Activated CD8-positive, alpha-beta T cell treated with anti-CD3 and anti-CD28 coated beads for 36 hours (primary cell): ENCODE results near the gene PTX3. TPM values are rescaled to one million over a fixed set of nuclear protein-coding genes. Genes with fewer than 3 reads are reported as not detected.

ENCODE experiments used
- ATAC-seq: fragments of 200-7000 bp; cut with Tn5 transposase; one replicate; pipeline ENCODE4 v1.10.0; 2021; ENCODE audit warnings: mild to moderate bottlenecking, moderate library complexity
- CTCF ChIA-PET: fragments of 350-600 bp; sonication (Branson Sonifier 250); formaldehyde crosslinking; loops from one replicate; lab custom pipeline; 2021; ENCODE audit warnings: antibody characterized with exemption; lab: Charles Lee
- POLR2A ChIA-PET: fragments of 350-600 bp; sonication (Branson Sonifier 250); formaldehyde crosslinking; loops from one replicate; lab custom pipeline; 2021; ENCODE audit warnings: antibody characterized with exemption; lab: Charles Lee
- DNase-seq: peaks from one replicate; pipeline ENCODE4 v3.0.0-alpha.2; 2020
- H3K27ac Mint-ChIP-seq: one replicate; pipeline ENCODE4 v1.8.0; 2021; ENCODE audit warnings: mild to moderate bottlenecking, mixed read lengths
- H3K27me3 Mint-ChIP-seq: one replicate; pipeline ENCODE4 v1.8.0; 2021; ENCODE audit warnings: mixed read lengths
- H3K36me3 Mint-ChIP-seq: one replicate; pipeline ENCODE4 v1.8.0; 2021; ENCODE audit warnings: low read depth, mixed read lengths
- H3K4me1 Mint-ChIP-seq: one replicate; pipeline ENCODE4 v1.8.0; 2021; ENCODE audit warnings: low read depth, mixed read lengths
- H3K4me3 Mint-ChIP-seq: one replicate; pipeline ENCODE4 v1.8.0; 2021; ENCODE audit warnings: mild to moderate bottlenecking, moderate library complexity, mixed read lengths
- H3K9me3 Mint-ChIP-seq: one replicate; pipeline ENCODE4 v1.8.0; 2021; ENCODE audit warnings: mixed read lengths
- CTCF ChIP-seq: fragments of 200-600 bp; IDR thresholded peaks from one replicate; pipeline ENCODE4 v1.8.0; 2022; ENCODE audit warnings: antibody characterized with exemption, mild to moderate bottlenecking
- intact Hi-C: fragments of 100-400 bp; cut with micrococcal nuclease; formaldehyde crosslinking; loops from one replicate; pipeline ENCODE4 v1.10.0; 2022
- total RNA-seq, 2 experiments: library from RNA; stranded (reverse); gene quantifications; one replicate each; pipeline ENCODE4 v1.2.3, GENCODE V29; 2021

Gene PTX3
- total RNA-seq, 2 experiments from 2014 or later = 0.27 TPM; not detected in 1

DNA sequence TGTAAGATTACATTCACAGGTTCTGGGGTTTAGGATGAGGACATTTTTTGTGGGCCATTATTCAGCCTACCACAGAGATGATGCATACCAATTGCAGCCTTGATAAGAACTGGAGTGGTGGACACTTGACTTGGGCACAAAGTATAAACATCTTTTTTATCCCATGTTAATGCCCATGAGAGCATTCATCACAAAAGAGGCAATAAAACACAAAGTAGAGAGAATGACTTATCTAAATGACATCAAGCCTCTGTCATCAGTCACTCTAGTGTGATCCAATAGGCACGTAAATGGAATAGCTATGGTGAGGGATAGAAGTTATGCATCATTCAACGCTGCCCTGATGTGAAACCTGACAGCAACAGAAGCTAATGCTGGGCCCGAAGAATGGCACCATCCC is 40.8 kb downstream of the PTX3 start:
- Mint-ChIP-seq H3K4me1 (no peaks in the 10 kb centered on the region), H3K27me3 (peaks cover 4% of the 10 kb centered on the region), H3K9me3 (no peaks in the 10 kb centered on the region), H3K36me3 (no peaks in the 10 kb centered on the region), H3K27ac (no peak overlapping the region), H3K4me3 (no peak overlapping the region)
- ChIA-PET CTCF (no interaction called here), POLR2A (no interaction called here)
- ATAC-seq (no peak), DNase-seq (no peak)
- no peak for TF ChIP-seq CTCF
- intact Hi-C loops = no loop called here

DNA sequence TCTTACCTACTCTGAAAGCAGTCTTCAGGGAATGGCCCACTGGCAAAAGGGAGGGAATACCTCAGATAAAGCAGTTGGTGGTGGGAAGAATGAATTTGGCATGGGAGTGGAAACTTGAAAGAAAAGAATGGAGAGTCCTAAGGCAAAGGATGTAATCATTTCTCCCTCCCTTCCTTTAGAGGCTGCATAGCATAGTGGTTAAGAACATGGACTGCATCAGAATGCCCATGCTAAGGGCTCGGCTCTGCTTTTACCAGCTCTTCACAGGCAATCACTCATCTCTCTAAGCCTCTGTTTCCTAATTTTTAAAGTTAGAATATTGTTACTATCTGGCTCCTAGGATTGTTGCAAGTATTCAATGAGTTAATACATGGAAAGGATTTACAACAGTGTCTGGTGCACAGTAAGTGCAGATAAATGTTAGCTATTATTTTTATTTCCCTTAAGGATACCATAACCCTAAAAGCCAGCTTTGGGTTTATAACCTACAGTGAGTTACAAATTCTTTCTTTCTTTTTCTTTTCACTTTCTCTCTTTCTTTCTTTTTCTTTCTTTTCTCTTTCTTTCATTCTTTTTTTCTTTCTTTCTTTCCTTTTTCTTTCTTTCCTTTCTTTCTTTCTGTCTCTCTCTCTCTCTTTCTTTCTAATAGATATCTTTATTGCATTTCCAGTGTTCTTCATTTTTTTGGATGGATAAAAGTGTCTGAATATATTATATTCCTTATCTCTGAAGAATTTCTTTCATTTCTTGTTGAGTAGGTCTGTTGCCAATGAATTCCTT is 43.0 kb downstream of the PTX3 start:
- CTCF ChIA-PET = no interaction called here
- POLR2A ChIA-PET = no interaction called here
- no peaks in the 10 kb centered on the region for H3K9me3 Mint-ChIP-seq
- no peak overlapping the region for H3K27ac Mint-ChIP-seq
- DNase-seq = no peak
- no peak for ATAC-seq
- no peak for TF ChIP-seq CTCF
- no peak overlapping the region for H3K4me3 Mint-ChIP-seq
- no peaks in the 10 kb centered on the region for H3K4me1 Mint-ChIP-seq
- intact Hi-C loops = no loop called here
- H3K27me3 Mint-ChIP-seq = peaks cover 7% of the 10 kb centered on the region
- no peaks in the 10 kb centered on the region for H3K36me3 Mint-ChIP-seq

DNA sequence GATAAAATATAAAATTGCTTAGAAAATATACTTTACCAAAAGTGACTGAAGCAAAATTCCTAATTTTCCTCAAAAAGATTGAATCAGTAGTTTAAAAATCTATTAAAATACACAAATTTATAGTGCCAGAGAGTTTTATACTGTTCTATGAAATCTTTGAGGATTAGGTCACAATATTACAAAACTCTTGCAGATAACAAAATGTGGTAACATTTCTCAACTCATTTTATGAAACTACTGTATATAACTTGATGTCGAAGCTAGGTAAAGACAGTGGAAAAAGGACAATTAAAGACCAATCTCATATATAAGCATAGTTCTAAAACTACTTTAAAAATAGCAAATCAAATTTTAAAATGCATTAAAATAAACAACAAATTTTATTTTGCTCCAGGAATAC is 50.7 kb downstream of the PTX3 start:
- no peaks in the 10 kb centered on the region for H3K9me3 Mint-ChIP-seq
- no peak for DNase-seq
- no peak for TF ChIP-seq CTCF
- intact Hi-C loops = no loop called here
- H3K27ac Mint-ChIP-seq = no peak overlapping the region
- ChIA-PET POLR2A (no interaction called here), CTCF (no interaction called here)
- no peaks in the 10 kb centered on the region for H3K36me3 Mint-ChIP-seq
- H3K4me1 Mint-ChIP-seq = no peaks in the 10 kb centered on the region
- H3K4me3 Mint-ChIP-seq = no peak overlapping the region
- no peak for ATAC-seq
- H3K27me3 Mint-ChIP-seq = peaks cover 12% of the 10 kb centered on the region

GRCh38 chr3:157488144-157488543 is 51.5 kb downstream of the PTX3 start:
- Mint-ChIP-seq H3K36me3 (no peaks in the 10 kb centered on the region), H3K27me3 (peaks cover 8% of the 10 kb centered on the region), H3K4me1 (no peaks in the 10 kb centered on the region), H3K4me3 (no peak overlapping the region), H3K9me3 (no peaks in the 10 kb centered on the region), H3K27ac (no peak overlapping the region)
- ATAC-seq (no peak), DNase-seq (no peak)
- intact Hi-C loops = no loop called here
- no peak for TF ChIP-seq CTCF
- CTCF ChIA-PET = interaction anchor here (0.9 kb wide), 1 partner anchor 11 kb away, joined by 3 read pairs; no protein-coding TSS in a partner anchor
- POLR2A ChIA-PET = no interaction called here

- Mint-ChIP-seq H3K36me3 (no peaks in the 10 kb centered on the region), H3K27ac (no peak overlapping the region), H3K4me1 (no peaks in the 10 kb centered on the region), H3K27me3 (peaks cover 11% of the 10 kb centered on the region), H3K9me3 (no peaks in the 10 kb centered on the region), H3K4me3 (no peak overlapping the region)
- POLR2A ChIA-PET = no interaction called here
- ATAC-seq (no peak), DNase-seq (no peak)
- intact Hi-C loops = no loop called here
- TF ChIP-seq CTCF = no peak
- CTCF ChIA-PET = no interaction called here
Observed at GRCh38 chr3:157491136-157491535, 54.5 kb downstream of the PTX3 start.

Other genes with a start within 250 kb of the PTX3 start
- gene VEPH1, start 66.6 kb downstream of the PTX3 start, total RNA-seq = not detected